RWPE1 (cell line): Measurements from ENCODE around the gene PITPNM3.

Source experiments
- CTCF ChIA-PET: fragments of 350-600 bp; sonication (Branson Sonifier 250); formaldehyde crosslinking; extraction: SDS; loops from one replicate; lab custom pipeline; 2021; lab: Yijun Ruan, JAX
- POLR2A ChIA-PET: fragments of 400-600 bp; formaldehyde crosslinking; extraction: SDS; loops from one replicate; lab custom pipeline; 2020; ENCODE audit warnings: antibody characterized with exemption; ENCODE audit not compliant: low non-redundant PET; lab: Yijun Ruan, JAX
- DNase-seq: peaks from one replicate; pipeline ENCODE4 v3.0.0; 2012; ENCODE audit warnings: low spot score
- H3K27ac ChIP-seq: fragments of 450-650 bp; 2 replicates; pipeline ENCODE4 v1.5.1; 2017
- CTCF ChIP-seq: fragments of 450-650 bp; conservative IDR thresholded peaks from 2 replicates; pipeline ENCODE4 v1.5.1; 2017; ENCODE audit warnings: low read depth, mild to moderate bottlenecking

The PITPNM3 gene

GRCh38 chr17:6508519-6509030 lies 47.8 kb downstream of the PITPNM3 start:
- DNase-seq = no peak
- ChIA-PET CTCF (interaction anchor here (0.6 to 1.0 kb wide), 2 partner anchors 36 to 406 kb away, joined by 3 read pairs; no protein-coding TSS in a partner anchor), POLR2A (no interaction called here)
- TF ChIP-seq CTCF = no peak
- H3K27ac ChIP-seq = peak overlapping the region; percentile 100

- DNase-seq = no peak
- H3K27ac ChIP-seq = peak overlapping the region; percentile 100
- TF ChIP-seq CTCF = no peak
- POLR2A ChIA-PET = no interaction called here
- CTCF ChIA-PET = interaction anchor here (0.6 to 1.0 kb wide), 3 partner anchors 12 to 406 kb away, joined by 3 read pairs; no protein-coding TSS in a partner anchor
These were observed 48.3 kb downstream of the PITPNM3 start for GRCh38 chr17:6508016-6508415.

- CTCF ChIA-PET = interaction anchor here (0.6 kb wide), 1 partner anchor 12 kb away, joined by 3 read pairs; no protein-coding TSS in a partner anchor
- DNase-seq = peak; percentile 96
- peak overlapping the region; percentile 100 for H3K27ac ChIP-seq
- no peak for TF ChIP-seq CTCF
- POLR2A ChIA-PET = no interaction called here
These were observed 48.8 kb downstream of the PITPNM3 start for GRCh38 chr17:6507535-6507934.

GRCh38 chr17:6506679-6507231 lies 49.6 kb downstream of the PITPNM3 start:
- peak overlapping the region; percentile 100 for H3K27ac ChIP-seq
- no peak for TF ChIP-seq CTCF
- DNase-seq = peak; percentile 89
- CTCF ChIA-PET = no interaction called here
- POLR2A ChIA-PET = no interaction called here

GRCh38 chr17:6505425-6506142 lies 50.8 kb downstream of the PITPNM3 start:
- ChIA-PET POLR2A (no interaction called here), CTCF (no interaction called here)
- TF ChIP-seq CTCF = no peak
- peak overlapping the region; percentile 100 for H3K27ac ChIP-seq
- peak; percentile 16 for DNase-seq

GRCh38 chr17:6503641-6504195 lies 52.6 kb downstream of the PITPNM3 start:
- CTCF ChIA-PET = interaction anchor here (0.9 kb wide), 1 partner anchor 64 kb away, joined by 3 read pairs; no protein-coding TSS in a partner anchor

More at GRCh38 chr17:6503641-6504195, 52.6 kb downstream of the PITPNM3 start:
- DNase-seq = no peak
- no peak for TF ChIP-seq CTCF
- H3K27ac ChIP-seq = peak overlapping the region; percentile 100
- POLR2A ChIA-PET = no interaction called here
